ELR (cell line): ENCODE data around the gene RPS6KA4.

Experiments used
- DNase-seq: peaks from one replicate; pipeline ENCODE4 v3.0.0-alpha.2; 2015; ENCODE audit warnings: low read depth

RPS6KA4 gene

GRCh38 chr11:64327375-64327774 is 31.6 kb upstream of the RPS6KA4 start:
- no peak for DNase-seq

GRCh38 chr11:64327993-64328392 is 31.0 kb upstream of the RPS6KA4 start:
- no peak for DNase-seq

GRCh38 chr11:64330888-64331287 is 28.1 kb upstream of the RPS6KA4 start:
- no peak for DNase-seq

GRCh38 chr11:64331569-64332371 is 27.2 kb upstream of the RPS6KA4 start:
- peak; percentile 96 for DNase-seq

- DNase-seq: no peak
These were observed 25.4 kb upstream of the RPS6KA4 start for GRCh38 chr11:64333556-64333955.

- peak; percentile 99 for DNase-seq
These were observed 23.9 kb upstream of the RPS6KA4 start for GRCh38 chr11:64334764-64335735.

GRCh38 chr11:64337538-64338249 is 21.3 kb upstream of the RPS6KA4 start:
- no peak for DNase-seq

- DNase-seq: no peak
These were observed 20.2 kb upstream of the RPS6KA4 start for GRCh38 chr11:64338716-64339115.

- DNase-seq: no peak
These were observed 19.7 kb upstream of the RPS6KA4 start for GRCh38 chr11:64339286-64339685.

GRCh38 chr11:64339754-64340408 is 19.1 kb upstream of the RPS6KA4 start, which contains the start of gene CCDC88B:
Gene CCDC88B (plus strand): TSS chr11:64340204. CDS start chr11:64340267, 63 bp downstream.
- DNase-seq: no peak

- no peak for DNase-seq
These were observed 18.2 kb upstream of the RPS6KA4 start for GRCh38 chr11:64340671-64341335.

- DNase-seq: no peak
These were observed 17.5 kb upstream of the RPS6KA4 start for GRCh38 chr11:64341429-64341828.

- peak; percentile 89 for DNase-seq
These were observed 16.8 kb upstream of the RPS6KA4 start for GRCh38 chr11:64341851-64342791.

GRCh38 chr11:64342869-64343745 is 15.9 kb upstream of the RPS6KA4 start:
- no peak for DNase-seq

GRCh38 chr11:64343767-64344559 is 15.0 kb upstream of the RPS6KA4 start:
- DNase-seq: peak; percentile 26

GRCh38 chr11:64344787-64345186 is 14.2 kb upstream of the RPS6KA4 start:
- no peak for DNase-seq

- peak; percentile 19 for DNase-seq
These were observed 11.6 kb upstream of the RPS6KA4 start for GRCh38 chr11:64347193-64347867.
